Nephron (organoid): ENCODE results near the gene NOTCH4.
"Not testable (repeated sequence)": the region's sequence is repeated elsewhere in the genome, so short reads cannot be mapped to it uniquely, and the experiment has no call there.

ENCODE experiments used
- H3K27ac Mint-ChIP-seq, 3 experiments: 2 replicates each; pipeline ENCODE4 v1.8.0; 2020; ENCODE audit warnings: mixed read lengths in 3 of 3, mild to moderate bottlenecking in 2 of 3, moderate library complexity in 1 of 3
- H3K27me3 Mint-ChIP-seq: 2 replicates; pipeline ENCODE4 v1.8.0; 2021; ENCODE audit warnings: low read depth, mild to moderate bottlenecking, moderate library complexity, mixed read lengths
- H3K36me3 Mint-ChIP-seq: 2 replicates; pipeline ENCODE4 v1.8.0; 2020; ENCODE audit warnings: low read depth, mixed read lengths
- H3K4me1 Mint-ChIP-seq: 2 replicates; pipeline ENCODE4 v1.8.0; 2020; ENCODE audit warnings: mixed read lengths
- H3K4me3 Mint-ChIP-seq, 3 experiments: 2 replicates each; pipeline ENCODE4 v1.8.0; 2020; ENCODE audit warnings: mild to moderate bottlenecking in 3 of 3, mixed read lengths in 3 of 3, moderate library complexity in 2 of 3
- H3K9me3 Mint-ChIP-seq: 2 replicates; pipeline ENCODE4 v1.8.0; 2020; ENCODE audit warnings: mixed read lengths
- CTCF ChIP-seq, 3 experiments: fragments of 200-600 bp; sonication (generic); IDR thresholded peaks; one replicate each; pipeline ENCODE4 v1.5.0; 2021; ENCODE audit warnings: antibody characterized with exemption in 3 of 3; ENCODE audit not compliant: unreplicated experiment in 3 of 3

NOTCH4 gene

GRCh38 chr6:32196682-32197616 is 26.9 kb downstream of the NOTCH4 start:
- Mint-ChIP-seq H3K4me3 (peak overlapping the region; percentile 97 to 99 (median 98)), H3K9me3 (no peaks in the 10 kb centered on the region), H3K36me3 (no peaks in the 10 kb centered on the region), H3K4me1 (peaks cover 38% of the 10 kb centered on the region), H3K27ac (peak overlapping the region; percentile 99 to 100 (median 100)), H3K27me3 (no peaks in the 10 kb centered on the region)
- no peak for TF ChIP-seq CTCF (IDR thresholded peaks at IDR 0.05; ENCODE audit: unreplicated experiment in 3 of 3)

- Mint-ChIP-seq H3K4me3 (peak overlapping the region; percentile 97 to 99 (median 98)), H3K27ac (peak overlapping the region; percentile 99 to 100 (median 100)), H3K4me1 (peaks cover 43% of the 10 kb centered on the region), H3K27me3 (no peaks in the 10 kb centered on the region), H3K36me3 (no peaks in the 10 kb centered on the region), H3K9me3 (no peaks in the 10 kb centered on the region)
- no peak for TF ChIP-seq CTCF (IDR thresholded peaks at IDR 0.05; ENCODE audit: unreplicated experiment in 3 of 3)
These were observed 27.8 kb downstream of the NOTCH4 start for GRCh38 chr6:32195902-32196681.

- no peaks in the 10 kb centered on the region for H3K27me3 Mint-ChIP-seq
- no peaks in the 10 kb centered on the region for H3K9me3 Mint-ChIP-seq
- peak overlapping the region; percentile 97 to 99 (median 98) for H3K4me3 Mint-ChIP-seq
- H3K36me3 Mint-ChIP-seq: no peaks in the 10 kb centered on the region
- TF ChIP-seq CTCF (IDR thresholded peaks at IDR 0.05; ENCODE audit: unreplicated experiment in 3 of 3): peak; percentile 25 to 52 (median 41)
- H3K4me1 Mint-ChIP-seq: peaks cover 46% of the 10 kb centered on the region
- H3K27ac Mint-ChIP-seq: peak overlapping the region; percentile 99 to 100 (median 100)
These were observed 28.3 kb downstream of the NOTCH4 start for GRCh38 chr6:32195652-32195901.

- Mint-ChIP-seq H3K36me3 (no peaks in the 10 kb centered on the region), H3K9me3 (no peaks in the 10 kb centered on the region), H3K4me3 (peak overlapping the region; percentile 97 to 99 (median 98)), H3K4me1 (peaks cover 46% of the 10 kb centered on the region), H3K27ac (peak overlapping the region; percentile 99 to 100 (median 100)), H3K27me3 (no peaks in the 10 kb centered on the region)
- peak in 2 of 3 experiments; percentile 12 to 67 for TF ChIP-seq CTCF (IDR thresholded peaks at IDR 0.05; ENCODE audit: unreplicated experiment in 3 of 3)
These were observed 28.8 kb downstream of the NOTCH4 start for GRCh38 chr6:32194825-32195651.

GRCh38 chr6:32194388-32194787 is 29.5 kb downstream of the NOTCH4 start:
- Mint-ChIP-seq H3K9me3 (no peaks in the 10 kb centered on the region), H3K4me1 (peaks cover 46% of the 10 kb centered on the region)
- TF ChIP-seq CTCF (IDR thresholded peaks at IDR 0.05; ENCODE audit: unreplicated experiment in 3 of 3): no peak

DNA sequence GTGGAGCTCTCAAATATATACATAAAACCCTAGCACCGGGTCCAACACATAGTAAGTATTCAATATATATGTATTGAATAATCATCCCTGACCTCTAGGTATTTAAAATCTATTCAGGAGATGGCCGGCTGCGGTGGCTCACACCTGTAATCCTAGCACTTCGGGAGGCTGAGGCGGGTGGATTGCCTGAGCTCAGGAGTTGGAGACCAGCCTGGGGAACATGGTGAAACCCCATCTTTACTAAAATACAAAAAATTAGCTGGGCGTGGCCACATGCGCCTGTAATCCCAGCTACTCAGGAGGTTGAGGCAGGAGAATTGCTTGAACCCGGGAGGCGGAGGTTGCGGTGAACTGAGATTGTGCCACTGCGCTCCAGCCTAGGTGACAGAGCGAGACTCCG is 30.8 kb downstream of the NOTCH4 start:
- Mint-ChIP-seq H3K27ac (peak overlapping the region; percentile 99 to 100 (median 100)), H3K4me1 (peaks cover 57% of the 10 kb centered on the region), H3K4me3 (peak overlapping the region; percentile 49 to 66 (median 57))
- not testable (repeated sequence) for H3K27me3 Mint-ChIP-seq, H3K36me3 Mint-ChIP-seq, H3K9me3 Mint-ChIP-seq

More at GRCh38 chr6:32194388-32194787, 29.5 kb downstream of the NOTCH4 start:
- Mint-ChIP-seq H3K27ac (peak overlapping the region; percentile 99 to 100 (median 100)), H3K27me3 (no peaks in the 10 kb centered on the region), H3K4me3 (peak overlapping the region; percentile 97 to 99 (median 98)), H3K36me3 (no peaks in the 10 kb centered on the region)
